GM12892 (cell line): ENCODE data around the gene OSER1.

ENCODE experiments used
- POLR2A ChIP-seq: IDR thresholded peaks from 2 replicates; pipeline ENCODE4 v1.6.1; 2011; ENCODE audit warnings: low read depth, low read length, control low read depth
- POLR2AphosphoS5 ChIP-seq: IDR thresholded peaks from 2 replicates; pipeline ENCODE4 v1.6.1; 2011; ENCODE audit warnings: low read depth, low read length, control low read depth
- TAF1 ChIP-seq: IDR thresholded peaks from 2 replicates; pipeline ENCODE4 v1.6.1; 2011; ENCODE audit warnings: low read depth, mild to moderate bottlenecking, control low read depth, low read length, borderline replicate concordance

DNA sequence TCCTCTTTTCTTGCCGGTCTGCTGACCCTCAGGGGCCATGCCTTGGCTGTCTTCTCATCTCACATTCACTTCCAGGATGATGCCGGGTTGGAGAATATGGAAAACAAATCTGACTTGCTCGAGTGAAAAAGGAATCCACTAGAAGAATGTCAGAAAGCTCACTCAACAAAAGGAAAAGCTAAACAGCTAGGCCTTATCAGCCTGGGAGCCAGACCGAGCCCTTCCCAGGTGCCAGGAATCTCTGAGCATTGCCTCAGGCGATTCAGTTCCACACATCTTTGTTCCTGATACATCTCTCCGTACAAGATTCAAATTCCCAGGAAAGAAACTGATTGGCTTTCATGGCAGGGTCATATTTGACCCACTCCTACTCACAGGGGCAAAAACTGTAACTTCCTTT, 9.2 kb upstream of the OSER1 start:
- TF ChIP-seq POLR2AphosphoS5 (no peak), TAF1 (no peak), POLR2A (no peak)
